Peyer's patch (tissue), 4 donors: ENCODE results near the gene SUMO3.

ENCODE experiments used
- POLR2A ChIP-seq, 2 donors: fragments of 450-650 bp; IDR thresholded peaks; one replicate each; pipeline ENCODE4 v1.5.1; 2017; ENCODE audit warnings: antibody characterized with exemption in 2 of 2, mild to moderate bottlenecking in 2 of 2, moderate library complexity in 2 of 2
- TF ChIP-seq, protein P1 (sequence below), 6 experiments: fragments of 450-650 bp in 4 of 6; fragments of 200-600 bp in 2 of 6; sonication (generic) in 1 of 6; IDR thresholded peaks; one replicate each; pipeline ENCODE4 v1.5.1; 2017 to 2019; ENCODE audit warnings: antibody characterized with exemption in 6 of 6, mild to moderate bottlenecking in 3 of 6, moderate library complexity in 1 of 6

DNA sequence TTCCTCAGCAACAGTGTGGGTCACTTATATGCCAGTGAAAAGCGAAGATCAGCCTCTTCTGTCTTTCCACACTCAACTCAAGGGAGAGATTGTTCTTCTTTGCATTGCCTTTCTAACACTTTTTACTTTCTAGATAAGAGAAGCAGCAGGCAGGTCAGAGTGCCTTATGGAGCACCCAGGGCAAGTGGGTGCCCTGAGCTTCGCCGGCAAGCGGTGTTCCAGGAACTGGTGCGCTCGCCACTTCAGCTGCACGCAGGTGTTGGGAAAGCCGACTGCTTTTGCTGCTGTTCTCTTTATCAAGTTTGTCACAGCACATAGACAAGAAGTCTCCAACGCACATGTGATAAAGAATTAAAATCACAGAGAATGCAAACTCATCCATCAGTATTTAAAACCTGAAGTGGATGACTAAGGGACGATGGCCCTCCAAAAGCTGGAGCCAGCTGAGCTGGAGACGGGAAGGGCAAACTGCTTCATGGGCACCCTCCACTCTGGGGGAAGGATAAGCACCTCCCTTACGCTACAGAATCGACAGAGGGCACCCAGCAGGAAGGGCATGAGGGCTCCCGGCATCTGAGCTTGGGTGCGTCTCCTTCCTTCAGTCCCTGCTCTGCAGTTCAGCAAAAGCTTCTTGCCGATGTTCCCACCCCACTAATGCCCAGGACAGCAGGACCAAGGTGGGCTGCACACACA lies 36.9 kb downstream of the SUMO3 start:
- TF ChIP-seq, protein P1, sequence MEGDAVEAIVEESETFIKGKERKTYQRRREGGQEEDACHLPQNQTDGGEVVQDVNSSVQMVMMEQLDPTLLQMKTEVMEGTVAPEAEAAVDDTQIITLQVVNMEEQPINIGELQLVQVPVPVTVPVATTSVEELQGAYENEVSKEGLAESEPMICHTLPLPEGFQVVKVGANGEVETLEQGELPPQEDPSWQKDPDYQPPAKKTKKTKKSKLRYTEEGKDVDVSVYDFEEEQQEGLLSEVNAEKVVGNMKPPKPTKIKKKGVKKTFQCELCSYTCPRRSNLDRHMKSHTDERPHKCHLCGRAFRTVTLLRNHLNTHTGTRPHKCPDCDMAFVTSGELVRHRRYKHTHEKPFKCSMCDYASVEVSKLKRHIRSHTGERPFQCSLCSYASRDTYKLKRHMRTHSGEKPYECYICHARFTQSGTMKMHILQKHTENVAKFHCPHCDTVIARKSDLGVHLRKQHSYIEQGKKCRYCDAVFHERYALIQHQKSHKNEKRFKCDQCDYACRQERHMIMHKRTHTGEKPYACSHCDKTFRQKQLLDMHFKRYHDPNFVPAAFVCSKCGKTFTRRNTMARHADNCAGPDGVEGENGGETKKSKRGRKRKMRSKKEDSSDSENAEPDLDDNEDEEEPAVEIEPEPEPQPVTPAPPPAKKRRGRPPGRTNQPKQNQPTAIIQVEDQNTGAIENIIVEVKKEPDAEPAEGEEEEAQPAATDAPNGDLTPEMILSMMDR (IDR thresholded peaks at IDR 0.05) = no peak
- no peak for TF ChIP-seq POLR2A (IDR thresholded peaks at IDR 0.05)
